Spleen (tissue), 7 donors: ENCODE results near the gene DCPS.

Source experiments
- POLR2A ChIP-seq, 3 donors: fragments of 450-650 bp; IDR thresholded peaks; one replicate each; pipeline ENCODE4 v1.5.1; 2017; ENCODE audit warnings: antibody characterized with exemption in 3 of 3, mild to moderate bottlenecking in 1 of 3
- TF ChIP-seq, protein P1 (sequence below), 11 experiments: fragments of 200-600 bp in 7 of 11; fragments of 450-650 bp in 4 of 11; sonication (generic) in 4 of 11; IDR thresholded peaks in 8 of 11; conservative IDR thresholded peaks in 3 of 11; 1 replicate in 7 of 11; 2 replicates in 4 of 11; pipeline versions ENCODE4 v1.4.0 to v1.8.0; 2016 to 2021; ENCODE audit warnings: antibody characterized with exemption in 11 of 11, inconsistent platforms in 4 of 11, mild to moderate bottlenecking in 1 of 11
- donor health status: DM: no; HTN: no; CAD: no; lungs with moderate emphysema.
- donor health status: DM: no; HTN: no; CAD: no.
- donor health status: DM: no; HTN: no; CAD: no.

DNA sequence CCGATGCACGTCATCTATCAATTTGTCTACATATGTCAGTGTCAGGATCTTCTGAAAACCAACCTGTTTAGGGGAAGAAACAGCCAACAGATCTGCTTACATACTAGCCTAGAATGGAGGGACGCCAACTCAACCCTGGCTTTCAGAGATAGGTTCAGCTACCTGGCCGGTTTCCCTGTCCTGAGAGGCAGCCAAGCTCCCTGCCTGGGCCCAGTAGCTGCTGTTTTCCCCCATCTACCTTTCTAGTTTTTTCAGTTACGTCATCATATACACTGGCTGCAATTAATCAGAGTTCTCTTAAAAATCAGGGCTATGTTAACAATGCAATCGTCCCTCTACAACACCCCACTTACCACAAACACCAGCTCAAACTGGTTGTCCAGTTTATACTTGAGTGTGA is 36.2 kb upstream of the DCPS start:
- TF ChIP-seq, protein P1, sequence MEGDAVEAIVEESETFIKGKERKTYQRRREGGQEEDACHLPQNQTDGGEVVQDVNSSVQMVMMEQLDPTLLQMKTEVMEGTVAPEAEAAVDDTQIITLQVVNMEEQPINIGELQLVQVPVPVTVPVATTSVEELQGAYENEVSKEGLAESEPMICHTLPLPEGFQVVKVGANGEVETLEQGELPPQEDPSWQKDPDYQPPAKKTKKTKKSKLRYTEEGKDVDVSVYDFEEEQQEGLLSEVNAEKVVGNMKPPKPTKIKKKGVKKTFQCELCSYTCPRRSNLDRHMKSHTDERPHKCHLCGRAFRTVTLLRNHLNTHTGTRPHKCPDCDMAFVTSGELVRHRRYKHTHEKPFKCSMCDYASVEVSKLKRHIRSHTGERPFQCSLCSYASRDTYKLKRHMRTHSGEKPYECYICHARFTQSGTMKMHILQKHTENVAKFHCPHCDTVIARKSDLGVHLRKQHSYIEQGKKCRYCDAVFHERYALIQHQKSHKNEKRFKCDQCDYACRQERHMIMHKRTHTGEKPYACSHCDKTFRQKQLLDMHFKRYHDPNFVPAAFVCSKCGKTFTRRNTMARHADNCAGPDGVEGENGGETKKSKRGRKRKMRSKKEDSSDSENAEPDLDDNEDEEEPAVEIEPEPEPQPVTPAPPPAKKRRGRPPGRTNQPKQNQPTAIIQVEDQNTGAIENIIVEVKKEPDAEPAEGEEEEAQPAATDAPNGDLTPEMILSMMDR (IDR thresholded peaks at IDR 0.05 in 8 of 11, conservative IDR thresholded peaks at IDR 0.05 in 3 of 11): no peak
- TF ChIP-seq POLR2A (IDR thresholded peaks at IDR 0.05): no peak
